NCI-H2029 treated with DMSO at 0.1 percent for 48 hours (cell line): ENCODE data around the gene CZIB.
"Not testable (repeated sequence)": the region's sequence is repeated elsewhere in the genome, so short reads cannot be mapped to it uniquely, and the experiment has no call there.

Experiments
- DNase-seq: peaks from one replicate; lab custom pipeline; 2025; lab: John Stamatoyannopoulos, UW

Gene CZIB

DNA sequence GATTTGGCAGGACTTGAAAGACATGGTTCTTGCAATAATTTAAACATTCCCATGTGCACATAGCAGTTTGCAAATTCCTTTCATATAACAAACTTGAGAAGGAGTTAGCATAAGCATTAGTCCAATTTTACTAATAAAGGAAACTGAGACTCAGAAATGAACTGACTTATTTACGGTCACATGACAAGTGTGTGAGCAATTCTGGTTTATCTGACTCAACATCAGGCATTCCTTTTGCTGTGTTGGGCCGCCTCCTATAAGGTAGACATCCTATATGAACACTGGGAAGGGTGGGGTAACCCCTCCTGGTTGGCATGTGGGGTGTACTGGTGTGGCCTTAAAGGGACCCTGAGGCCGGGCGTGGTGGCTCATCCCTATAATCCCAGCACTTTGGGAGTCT, 32.3 kb downstream of the CZIB start:
- DNase-seq = no peak

DNA sequence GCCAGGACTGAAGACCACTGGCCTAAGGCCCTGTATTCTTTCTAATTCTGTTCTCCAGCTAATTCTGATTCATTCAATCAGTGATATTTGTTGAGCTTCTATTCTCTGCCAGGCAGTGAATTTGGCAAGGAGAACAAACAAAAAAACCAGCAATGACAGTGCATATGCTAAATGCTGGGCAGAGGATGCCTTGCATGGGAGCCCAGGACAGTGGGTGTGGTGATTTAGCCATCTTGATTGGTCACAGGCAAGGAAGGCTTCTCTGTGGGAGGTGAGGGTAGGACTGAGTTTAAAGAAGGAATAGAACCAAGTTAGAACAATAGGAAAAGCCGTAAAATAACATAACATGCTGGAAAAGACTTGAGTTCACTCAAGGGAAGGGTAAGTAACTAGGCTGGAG, 33.0 kb downstream of the CZIB start:
- no peak for DNase-seq

DNA sequence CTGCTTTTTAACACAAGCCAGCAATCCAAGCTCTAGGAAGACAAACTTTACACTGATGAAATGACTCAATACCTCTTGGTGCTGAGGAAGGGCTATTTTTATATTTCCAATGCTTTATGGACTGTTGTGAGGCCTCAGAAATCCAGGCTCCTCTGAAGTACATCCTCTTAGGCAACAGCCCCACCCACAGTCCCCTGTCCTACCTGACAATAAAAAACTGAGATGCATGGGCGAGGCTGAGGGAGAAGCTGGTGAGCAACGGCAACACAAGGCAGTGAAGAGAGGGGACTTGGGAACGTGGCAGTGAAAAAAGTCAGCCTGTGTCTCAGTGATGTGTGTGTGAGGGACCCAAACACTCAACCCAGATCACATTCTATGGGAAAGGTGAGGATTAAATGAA, 33.9 kb downstream of the CZIB start:
- DNase-seq = no peak

DNA sequence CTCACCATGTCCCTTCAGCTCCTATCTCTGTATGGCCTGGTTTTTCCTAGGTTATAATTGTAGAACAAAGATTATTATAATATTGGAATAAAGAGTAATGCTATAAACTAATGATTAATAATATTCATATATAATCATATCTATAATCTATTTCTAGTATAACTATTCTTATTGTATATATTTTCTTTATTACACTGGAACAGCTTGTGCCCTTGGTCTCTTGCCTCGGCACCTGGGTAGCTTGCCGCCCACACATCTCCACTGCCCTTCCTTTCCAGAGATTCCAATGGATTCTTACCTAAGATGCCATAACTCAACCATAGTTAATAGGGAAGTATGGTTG, 34.5 kb downstream of the CZIB start:
- not testable (repeated sequence) for DNase-seq

DNA sequence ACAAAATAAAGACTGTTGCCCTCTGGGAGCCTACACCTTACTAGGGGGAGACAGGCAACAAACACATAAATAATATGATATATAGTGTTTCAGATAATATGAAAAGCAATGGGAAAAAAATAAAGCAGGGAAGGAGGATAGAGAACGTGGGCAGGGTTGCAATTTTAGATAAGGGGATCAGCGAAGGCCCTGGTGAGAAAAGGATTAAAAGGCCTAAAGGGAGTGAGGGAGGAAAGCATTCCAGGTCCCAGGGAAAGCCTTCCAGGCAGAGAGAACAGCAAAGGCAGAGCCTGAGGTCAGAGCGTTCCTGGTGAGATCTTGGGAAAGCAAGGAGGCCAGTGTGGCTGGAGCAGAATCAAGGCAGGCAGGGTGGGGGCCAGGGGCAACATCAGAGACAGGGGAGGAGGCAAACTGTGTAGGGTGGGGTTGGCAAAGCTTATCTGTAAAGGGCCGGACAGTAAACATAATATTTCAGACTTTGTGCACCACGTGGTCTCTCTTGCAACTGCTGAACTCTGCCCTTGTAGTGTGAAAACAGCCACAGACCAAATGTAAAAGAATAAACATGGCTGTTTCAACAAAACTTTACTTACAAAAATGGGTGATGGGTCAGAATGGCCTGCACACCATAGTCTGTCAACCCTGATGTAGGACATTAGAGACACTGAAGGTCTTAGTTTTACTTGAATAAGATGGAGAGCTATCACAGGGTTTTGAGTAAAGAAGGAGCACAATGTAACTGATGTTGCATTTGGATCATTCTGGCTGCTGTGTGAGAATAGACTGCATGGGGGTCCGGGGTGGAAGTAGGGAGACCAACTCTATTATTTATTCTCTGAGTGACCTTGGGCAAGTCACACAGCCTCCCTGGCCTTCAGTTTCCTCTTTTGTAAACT, 37.1 kb downstream of the CZIB start:
- DNase-seq = no peak

DNA sequence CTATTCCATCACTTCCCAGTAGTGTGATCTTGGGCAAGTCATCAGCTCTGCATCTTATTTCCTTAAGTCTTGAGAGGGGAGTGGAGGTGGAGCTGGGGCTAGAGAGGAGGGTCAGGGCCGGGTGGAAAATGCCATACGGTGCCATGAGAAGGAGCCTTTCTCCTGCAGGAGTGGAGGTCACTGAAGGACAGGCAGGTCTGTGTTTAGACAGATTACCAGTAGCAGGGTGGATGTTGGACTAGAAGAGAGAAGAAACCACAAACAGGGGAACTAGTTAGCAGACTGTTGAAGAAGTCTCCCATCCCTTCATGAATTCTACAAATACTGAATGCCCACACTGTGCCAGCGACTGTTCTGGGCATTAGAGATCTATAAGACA, 37.7 kb downstream of the CZIB start:
- no peak for DNase-seq

DNA sequence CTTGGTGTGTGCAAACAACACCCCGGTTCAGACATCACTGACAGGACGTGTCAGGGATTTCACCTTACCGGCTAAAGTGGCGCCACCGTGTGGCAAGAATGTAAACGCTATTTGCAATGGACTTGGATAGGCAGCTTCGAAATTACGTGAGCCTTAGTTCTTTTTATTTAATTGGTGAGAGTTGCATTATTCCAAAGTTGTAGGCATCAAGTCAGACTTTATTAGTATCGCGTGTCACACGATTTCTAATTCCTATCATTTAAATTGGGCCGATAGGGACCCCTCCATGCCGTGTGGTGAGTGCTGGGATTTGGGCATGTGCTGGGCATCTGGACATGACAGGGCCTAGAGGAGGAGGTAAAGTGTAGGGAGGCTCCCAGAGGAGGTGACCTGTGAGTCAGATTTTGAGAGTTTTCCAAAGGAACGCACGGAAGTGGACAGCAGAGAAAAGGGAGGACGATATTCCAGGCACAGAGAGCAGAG, 38.3 kb downstream of the CZIB start:
- DNase-seq = peak; percentile 87

DNA sequence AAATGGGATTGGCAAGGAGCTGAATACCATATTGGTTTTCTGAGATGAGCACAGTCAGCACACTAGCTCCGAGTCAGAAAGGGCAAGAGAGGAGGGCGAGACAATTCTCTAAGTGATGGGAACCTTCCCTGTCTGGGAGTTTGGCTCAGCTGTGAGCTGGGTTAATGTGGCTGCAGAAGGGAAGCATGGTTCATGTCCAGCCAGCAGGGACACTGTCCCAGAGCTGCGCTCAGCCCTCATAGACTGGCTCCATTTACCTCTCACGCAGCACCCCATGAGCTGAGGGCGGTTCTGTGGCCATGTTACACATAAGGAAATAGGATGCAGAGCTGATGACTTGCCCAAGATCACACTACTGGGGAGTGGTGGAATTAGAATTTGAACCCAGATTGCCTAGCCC, 39.5 kb downstream of the CZIB start:
- no peak for DNase-seq

DNA sequence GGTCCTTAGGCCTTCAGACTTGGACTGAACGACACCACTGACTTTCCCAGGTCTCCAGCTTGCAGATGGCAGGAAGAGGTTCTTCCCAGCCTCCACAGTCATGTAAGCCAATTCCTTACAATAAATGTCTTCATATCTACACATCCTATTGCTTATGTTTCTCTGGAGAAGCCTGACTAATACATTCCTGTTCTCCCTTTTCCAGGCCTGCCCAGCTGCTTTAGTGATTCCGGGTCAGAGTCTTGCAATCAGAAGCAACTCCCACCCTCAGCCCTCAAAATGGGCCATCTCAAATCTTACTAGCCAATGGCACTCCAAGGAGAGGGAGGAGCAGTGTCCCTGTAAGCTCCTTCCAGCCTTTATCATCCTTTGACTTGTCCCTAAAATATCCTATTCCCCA, 40.2 kb downstream of the CZIB start:
- DNase-seq = no peak

DNA sequence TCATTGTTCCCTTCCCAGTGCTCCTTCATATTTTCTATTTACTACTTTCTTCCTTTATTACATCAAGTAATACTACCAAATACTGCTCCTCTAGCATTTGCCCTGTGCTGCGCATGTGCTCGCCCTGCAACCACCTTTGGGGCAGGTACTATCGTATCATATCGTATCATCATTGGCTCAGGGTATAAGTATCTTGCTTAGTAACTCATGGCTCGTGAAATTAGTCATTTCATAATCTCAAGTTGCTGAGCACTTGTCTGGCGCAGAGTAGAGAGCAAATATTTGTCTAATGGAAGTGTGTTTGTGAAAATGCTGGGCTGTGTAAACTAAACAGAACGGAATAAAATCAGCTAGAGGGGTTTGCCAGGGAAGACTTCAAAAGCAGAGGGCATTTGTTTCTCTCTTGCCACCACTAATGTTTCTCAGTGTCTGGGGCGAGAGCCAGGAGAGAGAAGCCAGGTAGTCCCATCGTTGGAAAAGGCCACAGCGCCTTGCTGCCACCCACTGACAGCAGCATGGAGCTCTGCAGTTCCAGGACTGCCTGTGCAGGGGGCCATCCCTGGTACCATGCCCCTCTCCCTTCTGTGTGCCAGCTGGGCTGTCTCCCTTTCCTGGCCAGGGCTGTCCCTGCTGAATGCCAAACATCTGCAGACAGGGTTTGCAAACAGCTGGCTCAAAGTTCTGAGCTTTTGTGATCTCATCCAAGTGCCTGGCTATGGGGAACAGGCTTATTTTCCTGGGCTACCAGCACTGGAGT, 43.8 kb downstream of the CZIB start:
- peak; percentile 100 for DNase-seq

DNA sequence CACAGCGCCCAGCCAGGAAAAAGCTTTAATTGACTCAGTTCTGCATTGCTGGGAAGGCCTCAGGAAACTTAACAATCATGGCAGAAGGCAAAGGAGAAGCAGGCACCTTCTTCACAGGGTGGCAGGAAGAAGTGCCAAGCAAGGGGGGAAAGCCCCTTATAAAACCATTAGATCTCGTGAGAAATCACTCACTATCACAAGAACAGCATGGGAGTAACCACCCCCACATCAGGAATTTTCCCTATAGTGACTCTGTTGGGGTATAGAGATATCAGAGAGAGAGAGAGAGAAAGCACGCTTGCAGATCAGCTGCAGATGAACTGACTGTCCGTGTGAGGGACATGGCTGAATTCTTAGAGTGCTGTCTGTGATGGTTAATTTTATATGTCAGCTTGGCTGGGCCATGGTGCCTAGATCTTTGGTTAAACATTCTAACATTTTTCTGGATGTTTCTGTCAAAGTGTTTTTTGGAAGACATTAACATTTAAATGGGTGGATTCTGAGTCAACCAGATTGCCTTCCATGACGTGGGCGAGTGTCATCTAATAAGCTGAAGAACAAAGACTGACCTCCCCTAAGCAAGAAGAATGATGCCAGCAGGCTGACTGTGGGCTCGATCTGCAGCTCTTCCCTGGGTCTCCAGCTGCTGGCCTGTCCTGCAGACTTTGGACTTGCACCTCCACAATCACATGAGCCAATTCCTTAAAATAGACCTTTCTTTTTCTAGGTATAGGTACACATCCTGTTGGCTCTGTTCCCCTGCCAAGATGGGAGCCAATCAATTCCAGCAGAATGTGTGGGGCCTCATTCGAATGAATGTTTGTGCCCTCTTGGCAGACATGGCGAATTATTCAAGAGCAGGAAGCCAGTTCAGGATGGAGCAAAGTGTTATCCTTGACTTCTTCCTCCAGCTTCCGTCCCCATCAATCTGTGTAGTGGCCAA, 45.2 kb downstream of the CZIB start:
- DNase-seq = peak; percentile 94

DNA sequence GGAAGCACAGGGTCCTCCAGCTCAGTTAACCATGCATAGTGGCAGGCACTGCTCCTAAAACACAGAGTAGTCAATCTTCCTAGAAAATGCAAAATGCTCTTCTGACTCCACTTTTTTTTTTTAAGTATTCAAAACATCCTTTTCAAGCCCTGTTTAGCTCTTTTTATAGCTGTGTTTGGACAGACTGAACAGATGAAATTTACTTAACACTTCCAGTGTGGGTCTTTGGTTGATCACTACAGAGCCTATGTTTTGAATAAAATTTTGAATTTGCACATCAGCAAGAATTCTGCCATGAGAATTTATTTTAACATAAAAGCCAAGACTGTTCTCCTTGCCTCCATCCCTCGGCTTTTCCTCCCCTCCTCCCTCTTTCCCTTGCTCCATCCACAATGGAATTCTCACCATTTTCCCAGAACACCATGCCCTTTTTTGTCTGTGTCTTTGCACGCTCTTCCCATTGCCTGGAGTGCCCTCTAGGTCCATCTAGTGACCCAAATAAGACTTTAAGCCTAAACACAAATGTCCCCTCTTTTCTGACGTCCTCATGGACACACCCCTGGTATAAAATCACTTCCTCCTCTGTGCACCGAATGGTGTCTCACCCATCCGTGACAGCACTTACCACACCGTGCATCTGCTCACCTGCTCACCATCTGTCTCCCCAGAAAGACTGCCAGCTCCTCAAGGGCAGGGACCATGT, 47.9 kb downstream of the CZIB start:
- DNase-seq = peak; percentile 74

DNA sequence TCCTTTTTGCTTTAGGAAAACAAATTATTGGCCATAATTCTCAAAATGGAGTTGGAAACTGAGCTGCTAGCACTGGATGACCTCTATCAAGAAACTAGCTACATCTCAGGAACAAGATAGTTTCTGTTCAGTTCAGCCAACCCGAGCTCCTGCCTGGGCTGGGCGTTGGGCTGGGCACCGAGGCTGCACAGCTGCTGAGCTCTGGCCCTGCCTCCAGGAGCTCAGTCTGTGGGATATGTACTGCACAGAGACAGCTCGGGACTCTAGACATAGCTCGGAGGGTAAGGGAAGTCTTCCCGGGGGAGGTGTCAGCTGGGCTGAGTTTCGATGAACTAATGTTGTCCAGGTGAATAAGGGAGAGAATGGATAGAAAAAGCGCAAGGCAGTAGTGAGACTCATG, 53.5 kb downstream of the CZIB start:
- DNase-seq = no peak

DNA sequence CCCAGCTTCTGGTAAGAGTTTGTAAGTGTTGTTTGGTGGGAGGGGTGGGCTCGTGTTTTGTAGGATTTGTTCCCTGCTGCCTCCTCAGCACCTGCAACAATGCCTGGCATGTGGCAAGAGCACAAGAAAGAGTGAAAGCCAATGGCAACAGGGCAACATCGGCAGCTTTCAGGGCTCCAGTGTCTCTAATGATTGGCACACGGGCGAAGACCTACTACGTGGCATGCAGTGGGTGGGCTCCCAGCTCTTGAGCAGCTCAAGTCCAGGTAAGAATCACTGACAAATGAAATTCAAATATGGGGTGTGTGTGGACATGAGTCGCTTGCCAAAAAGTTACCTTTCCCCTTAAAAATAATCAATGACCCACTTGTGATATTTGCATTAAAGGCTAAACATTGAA, 54.1 kb downstream of the CZIB start:
- DNase-seq = no peak

DNA sequence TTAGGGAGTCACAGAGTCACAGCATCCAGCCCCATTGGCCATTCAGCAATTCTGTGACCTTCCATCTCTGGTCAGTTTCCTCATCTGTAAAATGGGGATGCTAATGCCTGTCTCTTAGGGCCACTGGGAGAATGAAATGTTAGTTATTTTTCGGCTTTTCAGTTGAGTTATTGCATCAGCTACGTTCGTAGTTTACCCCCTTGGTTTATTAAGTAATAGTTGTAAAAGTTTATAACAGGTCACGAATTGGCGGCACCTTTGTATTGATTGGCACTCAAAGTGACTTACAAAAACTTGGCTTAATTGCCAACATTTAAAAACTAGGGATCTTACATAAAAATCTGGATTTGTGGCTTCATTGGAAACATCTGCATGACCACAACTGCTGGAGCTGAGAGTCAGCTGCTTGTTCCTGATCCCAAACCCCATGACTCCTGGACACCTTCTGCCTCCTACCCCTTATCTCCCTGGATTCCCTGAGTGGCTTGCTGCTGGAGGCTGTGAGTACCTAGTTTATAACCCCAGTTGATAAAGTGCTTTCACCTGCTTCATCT, 54.9 kb downstream of the CZIB start:
- no peak for DNase-seq
